K562 (cell line): Measurements from ENCODE around the gene CARD14. TPM values are rescaled to one million over a fixed set of nuclear protein-coding genes. Genes with fewer than 3 reads are reported as not detected.

Source experiments
- CHD7 ChIP-seq: fragments of 200-600 bp; sonication (generic); IDR thresholded peaks from one replicate; pipeline ENCODE4 v1.6.1; 2012; ENCODE audit warnings: mild to moderate bottlenecking, low read depth, low read length, inconsistent platforms
- polyA plus RNA-seq, 8 experiments: library from polyadenylated mRNA; depleted of rRNA in 4 of 8; stranded (reverse) in 5 of 8; unstranded in 3 of 8; fragments of >200 nt; fragmentation: Nextera tagmentation in 2 of 8; fragmentation: Illumina TruSeq in 1 of 8; extraction: Ambion mirVana in 2 of 8; extraction: Trizol in 1 of 8; gene quantifications; 2 replicates each; pipeline versions ENCODE4 v1.2.1 to v1.2.3, GENCODE V29; 2011 to 2014; ENCODE audit warnings: inconsistent platforms in 1 of 8, missing spikeins in 1 of 8
- total RNA-seq, 7 experiments: library from RNA; depleted of rRNA in 6 of 7; stranded (reverse); fragments of >200 nt in 6 of 7; fragmentation: Illumina TruSeq in 2 of 7; extraction: Trizol in 2 of 7; gene quantifications; 2 replicates each; pipeline versions ENCODE4 v1.2.1 to v1.2.3, GENCODE V29; 2011 to 2021; ENCODE audit warnings: low replicate concordance in 1 of 7

Gene CARD14
- total and polyA plus RNA-seq, 9 of the 15 experiments (the other 6 are each of a cell fraction or from before 2014, with no cell fraction given): not detected

GRCh38 chr17:80137131-80137530, 32.7 kb upstream of the CARD14 start (continued):
- TF ChIP-seq CHD7: no peak
